Measurements from ENCODE around the gene CCDC178.

Gene CCDC178

GRCh38 chr18:33277431-33277830 lies 163.1 kb downstream of the CCDC178 start:
- DNase-seq (ENCODE audit: low read depth), result peak; percentile 44
- no peak overlapping the region for H3K4me3 ChIP-seq (ENCODE audit: low read length)
- TF ChIP-seq, protein P1, sequence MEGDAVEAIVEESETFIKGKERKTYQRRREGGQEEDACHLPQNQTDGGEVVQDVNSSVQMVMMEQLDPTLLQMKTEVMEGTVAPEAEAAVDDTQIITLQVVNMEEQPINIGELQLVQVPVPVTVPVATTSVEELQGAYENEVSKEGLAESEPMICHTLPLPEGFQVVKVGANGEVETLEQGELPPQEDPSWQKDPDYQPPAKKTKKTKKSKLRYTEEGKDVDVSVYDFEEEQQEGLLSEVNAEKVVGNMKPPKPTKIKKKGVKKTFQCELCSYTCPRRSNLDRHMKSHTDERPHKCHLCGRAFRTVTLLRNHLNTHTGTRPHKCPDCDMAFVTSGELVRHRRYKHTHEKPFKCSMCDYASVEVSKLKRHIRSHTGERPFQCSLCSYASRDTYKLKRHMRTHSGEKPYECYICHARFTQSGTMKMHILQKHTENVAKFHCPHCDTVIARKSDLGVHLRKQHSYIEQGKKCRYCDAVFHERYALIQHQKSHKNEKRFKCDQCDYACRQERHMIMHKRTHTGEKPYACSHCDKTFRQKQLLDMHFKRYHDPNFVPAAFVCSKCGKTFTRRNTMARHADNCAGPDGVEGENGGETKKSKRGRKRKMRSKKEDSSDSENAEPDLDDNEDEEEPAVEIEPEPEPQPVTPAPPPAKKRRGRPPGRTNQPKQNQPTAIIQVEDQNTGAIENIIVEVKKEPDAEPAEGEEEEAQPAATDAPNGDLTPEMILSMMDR (conservative IDR thresholded peaks at IDR 0.05; ENCODE audit: low read depth, low read length), result no peak

DNA sequence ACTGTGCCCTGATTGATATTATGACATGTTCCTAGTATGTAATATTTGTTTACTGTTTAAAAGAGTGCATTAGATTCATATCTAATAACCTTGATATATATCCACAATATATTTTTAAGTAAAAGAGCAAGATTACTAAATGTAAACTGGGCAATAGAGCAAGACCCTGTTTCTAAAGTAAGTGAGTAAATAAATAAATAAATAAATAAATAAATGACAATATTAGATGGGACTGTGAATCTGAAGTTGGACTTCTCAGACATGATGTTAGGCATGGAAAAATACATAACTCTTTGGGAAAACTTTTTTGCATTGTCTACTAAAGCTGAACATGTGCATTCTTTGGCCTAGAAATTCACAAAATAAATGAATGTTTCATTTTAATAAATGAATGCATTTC lies 164.7 kb downstream of the CCDC178 start:
- H3K4me3 ChIP-seq (ENCODE audit: low read length), result no peak overlapping the region
- DNase-seq (ENCODE audit: low read depth), result no peak
- TF ChIP-seq, protein P1 (conservative IDR thresholded peaks at IDR 0.05; ENCODE audit: low read depth, low read length), result no peak

- H3K4me3 ChIP-seq (ENCODE audit: low read length), result no peak overlapping the region
- DNase-seq (ENCODE audit: low read depth), result no peak
- TF ChIP-seq, protein P1 (conservative IDR thresholded peaks at IDR 0.05; ENCODE audit: low read depth, low read length), result no peak
These were observed 170.2 kb downstream of the CCDC178 start for GRCh38 chr18:33270297-33270696.

DNA sequence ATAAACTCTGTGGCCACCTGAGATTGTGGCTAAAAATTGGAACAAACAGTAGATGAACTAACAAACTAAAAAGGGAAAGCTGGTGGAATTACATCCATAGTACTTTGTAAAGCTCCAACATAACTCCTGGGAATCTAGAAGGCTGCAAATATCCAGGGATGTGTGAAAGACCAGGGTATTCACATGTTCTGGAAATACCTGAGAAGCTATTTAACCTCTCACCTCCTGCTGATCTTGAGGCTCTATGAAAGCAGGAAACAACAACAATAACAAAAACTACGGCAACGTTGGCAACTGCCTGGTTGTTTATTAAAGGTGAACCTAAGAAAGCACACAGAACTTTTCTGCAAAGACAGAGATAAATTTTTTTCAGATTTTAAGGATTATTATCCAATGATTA lies 171.3 kb downstream of the CCDC178 start:
- no peak overlapping the region for H3K4me3 ChIP-seq (ENCODE audit: low read length)
- TF ChIP-seq, protein P1 (conservative IDR thresholded peaks at IDR 0.05; ENCODE audit: low read depth, low read length), result no peak
- no peak for DNase-seq (ENCODE audit: low read depth)

DNA sequence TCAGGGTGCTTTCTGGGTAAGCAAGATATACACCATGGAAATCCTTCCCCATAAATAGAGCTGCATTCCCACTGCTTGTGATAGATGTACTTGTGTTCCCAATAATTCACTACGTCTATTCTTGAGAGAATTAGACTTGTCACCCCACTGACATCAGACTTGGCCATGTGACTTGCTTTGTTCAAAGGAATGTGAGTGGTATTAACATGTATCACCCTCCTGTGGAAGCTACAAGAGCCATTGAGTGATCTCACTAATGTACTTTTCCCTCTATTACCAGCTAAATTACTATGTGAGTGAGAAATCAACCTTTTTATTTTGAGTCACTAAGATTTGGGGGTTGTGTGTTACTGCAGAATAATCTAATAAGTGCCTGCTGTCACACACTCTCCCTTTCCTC lies 176.0 kb downstream of the CCDC178 start:
- DNase-seq (ENCODE audit: low read depth), result peak; percentile 51
- no peak overlapping the region for H3K4me3 ChIP-seq (ENCODE audit: low read length)
- TF ChIP-seq, protein P1 (conservative IDR thresholded peaks at IDR 0.05; ENCODE audit: low read depth, low read length), result no peak

DNA sequence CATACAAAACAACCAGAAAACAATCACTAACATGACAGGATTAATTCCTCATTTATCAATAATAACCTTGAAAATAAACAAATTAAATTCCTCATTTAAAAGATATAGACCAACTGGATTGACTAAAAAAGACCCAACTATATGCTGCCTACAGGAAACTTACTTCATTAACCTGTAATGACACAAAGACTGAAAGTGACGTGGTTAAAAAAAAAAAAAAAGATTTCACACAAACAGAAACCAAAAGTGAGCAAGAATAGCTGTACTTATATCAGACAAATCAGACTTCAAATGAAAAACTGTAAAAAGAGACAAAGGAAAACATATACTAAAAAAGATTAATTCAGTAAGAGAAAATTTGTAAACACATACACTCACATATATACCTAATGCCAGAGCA lies 201.2 kb downstream of the CCDC178 start:
- H3K4me3 ChIP-seq (ENCODE audit: low read length), result no peak overlapping the region
- DNase-seq (ENCODE audit: low read depth), result no peak
- TF ChIP-seq, protein P1 (conservative IDR thresholded peaks at IDR 0.05; ENCODE audit: low read depth, low read length), result no peak

DNA sequence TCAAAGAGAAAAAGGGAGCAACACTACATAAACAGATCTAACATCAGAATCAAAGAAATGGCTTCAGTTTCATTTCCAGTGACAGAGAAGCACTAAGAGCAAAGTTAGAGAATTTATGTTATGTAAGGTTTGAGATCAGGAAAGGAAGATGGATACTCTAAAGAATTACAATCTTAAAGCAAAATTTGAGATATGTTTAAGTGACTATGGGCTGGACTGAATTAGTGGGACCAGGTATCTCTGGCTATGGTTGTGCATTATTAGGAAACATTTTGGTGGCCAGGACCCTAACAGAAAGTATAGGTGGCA lies 208.2 kb downstream of the CCDC178 start:
- DNase-seq (ENCODE audit: low read depth), result no peak
- no peak overlapping the region for H3K4me3 ChIP-seq (ENCODE audit: low read length)
- TF ChIP-seq, protein P1 (conservative IDR thresholded peaks at IDR 0.05; ENCODE audit: low read depth, low read length), result no peak

All from retinal pigment epithelial cell (primary cell).